ENCODE measurements around the gene FRMD4A. TPM values are rescaled to one million over a fixed set of nuclear protein-coding genes. Genes with fewer than 3 reads are reported as not detected.

FRMD4A gene
- total RNA-seq, 4 donors from 2014 or later: 4.0 to 12.7 (median 5.6) TPM

- intact Hi-C loops (cut with DNase I; ENCODE audit: low total_unique reads): no loop called here
- 80 to 85% methylated on average over 3 to 7 of the region's 7 CpGs for WGBS, 2 donors (ENCODE audit: low coverage in 1 of 2)
- H3K36me3 ChIP-seq: no peaks in the 10 kb centered on the region
Observed at GRCh38 chr10:13915710-13916109, 415.0 kb downstream of the FRMD4A start.

GRCh38 chr10:13913897-13914296 lies 416.8 kb downstream of the FRMD4A start:
- Histone ChIP-seq H3K27ac (no peak overlapping the region), H3K4me1 (no peaks in the 10 kb centered on the region), H3K9me3 (no peaks in the 10 kb centered on the region), H3K4me3 (no peak overlapping the region), H3K36me3 (no peaks in the 10 kb centered on the region), H3K27me3 (no peaks in the 10 kb centered on the region)
- no peak for DNase-seq
- TF ChIP-seq POLR2A (IDR thresholded peaks at IDR 0.05) (no peak), CTCF (IDR thresholded peaks at IDR 0.05) (no peak), POLR2AphosphoS5 (IDR thresholded peaks at IDR 0.05) (no peak), EP300 (IDR thresholded peaks at IDR 0.05; ENCODE audit: low read depth) (no peak)
- in situ Hi-C loops (cut with MboI; ENCODE audit: low pct_ligation_motif_present in 1 of 4, low pct_unique_long_range_greater_than_20kb in 1 of 4, low sequenced_read_pairs in 3 of 4): no loop called here
- intact Hi-C loops (cut with DNase I; ENCODE audit: low total_unique reads): no loop called here
- WGBS, 2 donors (ENCODE audit: low coverage in 1 of 2): 38 to 87% methylated on average over 1 to 5 of the region's 5 CpGs

More at GRCh38 chr10:13915710-13916109, 415.0 kb downstream of the FRMD4A start:
- no peaks in the 10 kb centered on the region for H3K4me1 ChIP-seq
- DNase-seq: no peak
- no peak for TF ChIP-seq EP300 (IDR thresholded peaks at IDR 0.05; ENCODE audit: low read depth)
- TF ChIP-seq POLR2AphosphoS5 (IDR thresholded peaks at IDR 0.05): no peak
- no peak for TF ChIP-seq POLR2A (IDR thresholded peaks at IDR 0.05)
- TF ChIP-seq CTCF (IDR thresholded peaks at IDR 0.05): no peak
- H3K27me3 ChIP-seq: no peaks in the 10 kb centered on the region
- H3K9me3 ChIP-seq: no peaks in the 10 kb centered on the region
- H3K27ac ChIP-seq: no peak overlapping the region
- in situ Hi-C loops (cut with MboI; ENCODE audit: low pct_ligation_motif_present in 1 of 4, low pct_unique_long_range_greater_than_20kb in 1 of 4, low sequenced_read_pairs in 3 of 4): no loop called here
- no peak overlapping the region for H3K4me3 ChIP-seq

- no peak for TF ChIP-seq CTCF (IDR thresholded peaks at IDR 0.05)
- TF ChIP-seq EP300 (IDR thresholded peaks at IDR 0.05; ENCODE audit: low read depth): no peak
- no peak for TF ChIP-seq POLR2AphosphoS5 (IDR thresholded peaks at IDR 0.05)
- TF ChIP-seq POLR2A (IDR thresholded peaks at IDR 0.05): no peak
- Histone ChIP-seq H3K36me3 (no peaks in the 10 kb centered on the region), H3K4me1 (no peaks in the 10 kb centered on the region), H3K4me3 (no peak overlapping the region), H3K27ac (no peak overlapping the region), H3K27me3 (no peaks in the 10 kb centered on the region), H3K9me3 (no peaks in the 10 kb centered on the region)
- WGBS, 2 donors (ENCODE audit: low coverage in 1 of 2): 92 to 93% methylated on average over 1 to 2 of the region's 2 CpGs
- intact Hi-C loops (cut with DNase I; ENCODE audit: low total_unique reads): no loop called here
- in situ Hi-C loops (cut with MboI; ENCODE audit: low pct_ligation_motif_present in 1 of 4, low pct_unique_long_range_greater_than_20kb in 1 of 4, low sequenced_read_pairs in 3 of 4): no loop called here
- DNase-seq: no peak
Observed at GRCh38 chr10:13911821-13912520, 418.8 kb downstream of the FRMD4A start.

- Histone ChIP-seq H3K9me3 (no peaks in the 10 kb centered on the region), H3K4me3 (no peak overlapping the region), H3K27ac (no peak overlapping the region), H3K36me3 (no peaks in the 10 kb centered on the region), H3K27me3 (no peaks in the 10 kb centered on the region), H3K4me1 (no peaks in the 10 kb centered on the region)
- no peak for DNase-seq
- in situ Hi-C loops (cut with MboI; ENCODE audit: low pct_ligation_motif_present in 1 of 4, low pct_unique_long_range_greater_than_20kb in 1 of 4, low sequenced_read_pairs in 3 of 4) (no loop called here), intact Hi-C loops (cut with DNase I; ENCODE audit: low total_unique reads) (no loop called here)
- TF ChIP-seq CTCF (IDR thresholded peaks at IDR 0.05) (no peak), POLR2AphosphoS5 (IDR thresholded peaks at IDR 0.05) (no peak), EP300 (IDR thresholded peaks at IDR 0.05; ENCODE audit: low read depth) (no peak), POLR2A (IDR thresholded peaks at IDR 0.05) (no peak)
- WGBS, 2 donors (ENCODE audit: low coverage in 1 of 2): 60 to 66% methylated on average over 5 of the region's 5 CpGs
Observed at GRCh38 chr10:13909516-13910258, 421.0 kb downstream of the FRMD4A start.
